ENCODE results near the gene CRMP1. TPM values are rescaled to one million over a fixed set of nuclear protein-coding genes. Genes with fewer than 3 reads are reported as not detected.

Gene CRMP1
- total and polyA plus RNA-seq, 2 experiments from 2014 or later = 1.3 TPM; not detected in 1

- DNase-seq = no peak
- TF ChIP-seq EZH2 (IDR thresholded peaks at IDR 0.05; ENCODE audit: insufficient read depth, poor library complexity, severe bottlenecking) (no peak), EZH2phosphoT487 (IDR thresholded peaks at IDR 0.05; ENCODE audit: insufficient read depth, low read depth) (no peak)
- no peak overlapping the region for H3K27ac ChIP-seq
- no peak overlapping the region for H3K9ac ChIP-seq
- H3K9me2 ChIP-seq (ENCODE audit: insufficient read depth) = no peaks in the 10 kb centered on the region
- H3K4me1 ChIP-seq (ENCODE audit: insufficient read depth) = no peaks in the 10 kb centered on the region
- no peak overlapping the region for H2AFZ ChIP-seq
- H4K20me1 ChIP-seq (ENCODE audit: insufficient read depth) = no peaks in the 10 kb centered on the region
- no peaks in the 10 kb centered on the region for H3F3A ChIP-seq (ENCODE audit: insufficient read depth)
- peaks cover 50% of the 10 kb centered on the region for H3K27me3 ChIP-seq (replicated peaks; ENCODE audit: insufficient read depth)
- 15 to 22% methylated on average over 5 of the region's 5 CpGs for WGBS, 2 experiments (ENCODE audit: low coverage in 1 of 2, low lambda C conversion rate in 2 of 2, missing lambda C conversion rate in 2 of 2)
- no peaks in the 10 kb centered on the region for H3K36me3 ChIP-seq (ENCODE audit: low read depth)
- H3K4me3 ChIP-seq = no peak overlapping the region
- in situ Hi-C loops (cut with MboI) = no loop called here
- no peaks in the 10 kb centered on the region for H3K79me2 ChIP-seq (ENCODE audit: insufficient read depth)
- H3K9me3 ChIP-seq (ENCODE audit: low read depth) = no peaks in the 10 kb centered on the region
- no peak overlapping the region for H3K4me2 ChIP-seq (ENCODE audit: unreplicated experiment)
Measured at GRCh38 chr4:5899881-5900280, 7.0 kb upstream of the CRMP1 start.

GRCh38 chr4:5899396-5899795 is 6.5 kb upstream of the CRMP1 start:
- Histone ChIP-seq H3K4me2 (ENCODE audit: unreplicated experiment) (no peak overlapping the region), H3K36me3 (ENCODE audit: low read depth) (no peaks in the 10 kb centered on the region), H3F3A (ENCODE audit: insufficient read depth) (no peaks in the 10 kb centered on the region), H3K9me3 (ENCODE audit: low read depth) (no peaks in the 10 kb centered on the region), H3K9ac (no peak overlapping the region), H3K27me3 (replicated peaks; ENCODE audit: insufficient read depth) (peaks cover 55% of the 10 kb centered on the region), H3K4me1 (ENCODE audit: insufficient read depth) (no peaks in the 10 kb centered on the region), H3K27ac (no peak overlapping the region), H4K20me1 (ENCODE audit: insufficient read depth) (no peaks in the 10 kb centered on the region), H3K79me2 (ENCODE audit: insufficient read depth) (no peaks in the 10 kb centered on the region), H3K4me3 (no peak overlapping the region), H3K9me2 (ENCODE audit: insufficient read depth) (no peaks in the 10 kb centered on the region), H2AFZ (no peak overlapping the region)
- TF ChIP-seq EZH2phosphoT487 (IDR thresholded peaks at IDR 0.05; ENCODE audit: insufficient read depth, low read depth) (no peak), EZH2 (IDR thresholded peaks at IDR 0.05; ENCODE audit: insufficient read depth, poor library complexity, severe bottlenecking) (no peak)
- DNase-seq = no peak
- in situ Hi-C loops (cut with MboI) = no loop called here
- WGBS, 2 experiments (ENCODE audit: low coverage in 1 of 2, low lambda C conversion rate in 2 of 2, missing lambda C conversion rate in 2 of 2) = 41 to 66% methylated on average over 1 of the region's 1 CpG

- Histone ChIP-seq H4K20me1 (ENCODE audit: insufficient read depth) (no peaks in the 10 kb centered on the region), H3F3A (ENCODE audit: insufficient read depth) (no peaks in the 10 kb centered on the region), H3K4me2 (ENCODE audit: unreplicated experiment) (no peak overlapping the region), H3K4me1 (ENCODE audit: insufficient read depth) (no peaks in the 10 kb centered on the region), H3K9ac (no peak overlapping the region), H3K4me3 (no peak overlapping the region), H3K27me3 (replicated peaks; ENCODE audit: insufficient read depth) (peaks cover 67% of the 10 kb centered on the region), H3K9me2 (ENCODE audit: insufficient read depth) (no peaks in the 10 kb centered on the region), H3K36me3 (ENCODE audit: low read depth) (no peaks in the 10 kb centered on the region), H3K9me3 (ENCODE audit: low read depth) (no peaks in the 10 kb centered on the region), H3K27ac (no peak overlapping the region), H2AFZ (no peak overlapping the region), H3K79me2 (ENCODE audit: insufficient read depth) (no peaks in the 10 kb centered on the region)
- TF ChIP-seq EZH2phosphoT487 (IDR thresholded peaks at IDR 0.05; ENCODE audit: insufficient read depth, low read depth) (no peak), EZH2 (IDR thresholded peaks at IDR 0.05; ENCODE audit: insufficient read depth, poor library complexity, severe bottlenecking) (no peak)
- in situ Hi-C loops (cut with MboI) = no loop called here
- no peak for DNase-seq
- WGBS, 2 experiments (ENCODE audit: low coverage in 1 of 2, low lambda C conversion rate in 2 of 2, missing lambda C conversion rate in 2 of 2) = 44 to 46% methylated on average over 13 of the region's 13 CpGs
Measured at GRCh38 chr4:5897674-5898073, 4.8 kb upstream of the CRMP1 start.

- no peak for DNase-seq
- Histone ChIP-seq H2AFZ (no peak overlapping the region), H3K79me2 (ENCODE audit: insufficient read depth) (no peaks in the 10 kb centered on the region), H3F3A (ENCODE audit: insufficient read depth) (no peaks in the 10 kb centered on the region), H4K20me1 (ENCODE audit: insufficient read depth) (no peaks in the 10 kb centered on the region), H3K27ac (no peak overlapping the region), H3K4me1 (ENCODE audit: insufficient read depth) (no peaks in the 10 kb centered on the region), H3K9me3 (ENCODE audit: low read depth) (no peaks in the 10 kb centered on the region), H3K27me3 (replicated peaks; ENCODE audit: insufficient read depth) (peaks cover 75% of the 10 kb centered on the region), H3K36me3 (ENCODE audit: low read depth) (no peaks in the 10 kb centered on the region), H3K9me2 (ENCODE audit: insufficient read depth) (no peaks in the 10 kb centered on the region), H3K4me2 (ENCODE audit: unreplicated experiment) (no peak overlapping the region), H3K9ac (no peak overlapping the region), H3K4me3 (no peak overlapping the region)
- TF ChIP-seq EZH2 (IDR thresholded peaks at IDR 0.05; ENCODE audit: insufficient read depth, poor library complexity, severe bottlenecking) (no peak), EZH2phosphoT487 (IDR thresholded peaks at IDR 0.05; ENCODE audit: insufficient read depth, low read depth) (no peak)
- in situ Hi-C loops (cut with MboI) = no loop called here
- WGBS, 2 experiments (ENCODE audit: low coverage in 1 of 2, low lambda C conversion rate in 2 of 2, missing lambda C conversion rate in 2 of 2) = 22 to 33% methylated on average over 4 of the region's 4 CpGs
Measured at GRCh38 chr4:5895287-5895686, 2.4 kb upstream of the CRMP1 start.

GRCh38 chr4:5894266-5894665 is 1.4 kb upstream of the CRMP1 start:
- H3K27me3 ChIP-seq (replicated peaks; ENCODE audit: insufficient read depth) = peaks cover 75% of the 10 kb centered on the region
- WGBS, 2 experiments (ENCODE audit: low coverage in 1 of 2, low lambda C conversion rate in 2 of 2, missing lambda C conversion rate in 2 of 2) = 14 to 16% methylated on average over 7 of the region's 7 CpGs

More at GRCh38 chr4:5894266-5894665, 1.4 kb upstream of the CRMP1 start:
- H3K36me3 ChIP-seq (ENCODE audit: low read depth) = no peaks in the 10 kb centered on the region
- TF ChIP-seq EZH2phosphoT487 (IDR thresholded peaks at IDR 0.05; ENCODE audit: insufficient read depth, low read depth) (no peak), EZH2 (IDR thresholded peaks at IDR 0.05; ENCODE audit: insufficient read depth, poor library complexity, severe bottlenecking) (no peak)
- no peak overlapping the region for H3K4me2 ChIP-seq (ENCODE audit: unreplicated experiment)
- no peaks in the 10 kb centered on the region for H3K4me1 ChIP-seq (ENCODE audit: insufficient read depth)
- H3K4me3 ChIP-seq = no peak overlapping the region
- H2AFZ ChIP-seq = no peak overlapping the region
- H3K9me2 ChIP-seq (ENCODE audit: insufficient read depth) = no peaks in the 10 kb centered on the region
- H3F3A ChIP-seq (ENCODE audit: insufficient read depth) = no peaks in the 10 kb centered on the region
- H3K9me3 ChIP-seq (ENCODE audit: low read depth) = no peaks in the 10 kb centered on the region
- in situ Hi-C loops (cut with MboI) = no loop called here
- no peaks in the 10 kb centered on the region for H3K79me2 ChIP-seq (ENCODE audit: insufficient read depth)
- H3K27ac ChIP-seq = no peak overlapping the region
- no peak for DNase-seq
- H4K20me1 ChIP-seq (ENCODE audit: insufficient read depth) = no peaks in the 10 kb centered on the region
- H3K9ac ChIP-seq = no peak overlapping the region
